ENCODE measurements around the gene TLR2.
"Not testable (repeated sequence)": the region's sequence is repeated elsewhere in the genome, so short reads cannot be mapped to it uniquely, and the experiment has no call there.

The TLR2 gene

DNA sequence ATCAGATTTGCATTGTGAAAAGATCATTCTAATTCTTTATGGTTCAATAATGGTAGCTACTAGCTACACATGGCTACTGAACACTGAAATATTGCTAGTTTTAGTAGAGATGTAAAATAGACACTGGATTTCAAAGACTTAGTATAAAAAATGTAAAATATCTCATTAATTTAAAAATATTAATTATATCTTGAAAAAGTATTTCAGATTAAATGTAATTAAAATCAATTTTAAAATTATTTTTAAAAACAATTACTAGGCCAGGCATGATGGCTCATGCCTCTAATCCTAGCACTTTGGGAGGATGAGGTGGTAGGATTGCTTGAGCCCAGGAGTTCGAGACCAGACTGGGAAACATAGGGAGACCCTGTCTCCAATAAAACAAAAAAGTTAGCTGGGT lies 20.4 kb upstream of the TLR2 start:
- DNase-seq = no peak

DNA sequence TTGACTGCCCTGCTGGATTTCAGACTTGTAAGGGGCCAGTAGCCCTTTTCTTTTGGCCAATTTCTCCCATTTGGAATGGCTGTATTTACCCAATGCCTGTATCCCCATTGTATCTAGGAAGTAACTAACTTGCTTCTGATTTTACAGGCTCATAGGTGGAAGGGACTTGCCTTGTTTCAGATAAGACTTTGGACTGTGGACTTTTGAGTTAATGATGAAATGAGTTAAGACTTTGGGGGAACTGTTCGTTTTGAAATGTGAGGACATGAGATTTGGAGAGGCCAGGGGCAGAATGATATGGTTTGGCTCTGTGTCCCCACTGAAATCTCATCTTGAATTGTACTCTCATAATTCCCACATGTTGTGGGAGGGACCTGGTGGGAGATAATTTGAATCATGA lies 17.6 kb upstream of the TLR2 start:
- DNase-seq = not testable (repeated sequence)

DNA sequence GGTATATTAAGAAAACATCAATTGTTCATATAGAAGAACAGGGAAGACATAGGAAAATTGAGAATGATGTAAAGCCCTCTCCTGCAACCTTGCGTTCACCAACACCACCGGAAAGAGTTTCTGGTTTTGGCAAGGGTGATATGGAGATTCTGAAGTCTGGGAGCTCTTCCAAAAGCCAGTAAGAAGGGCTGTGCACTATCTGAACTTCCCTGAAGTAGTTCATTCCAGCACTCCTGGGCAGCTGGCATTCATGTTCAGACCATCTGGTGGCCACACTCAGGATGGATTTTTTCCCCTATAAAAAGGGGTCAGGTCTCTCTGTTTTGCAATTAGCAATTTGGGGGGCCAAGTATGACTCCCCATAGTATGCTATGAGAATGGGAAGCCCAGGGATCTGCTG lies 15.4 kb upstream of the TLR2 start:
- DNase-seq = no peak

DNA sequence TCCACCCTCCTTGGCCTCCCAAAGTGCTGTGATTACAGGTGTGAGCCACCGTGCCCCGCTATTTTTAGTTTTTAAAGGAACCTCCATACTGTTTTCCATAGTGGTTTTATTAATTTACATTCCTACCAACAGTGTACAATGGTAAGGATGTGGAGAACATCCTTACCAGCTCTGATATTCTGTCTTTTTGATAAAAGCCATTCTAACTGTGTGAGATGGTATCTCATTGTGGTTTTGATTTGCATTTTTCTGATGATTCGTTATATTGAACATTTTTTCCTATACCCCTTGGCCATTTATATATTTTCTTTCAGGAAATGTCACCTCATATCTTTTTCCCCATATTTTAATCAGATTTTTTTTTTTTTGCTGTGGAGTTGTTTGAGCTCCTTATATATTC lies 14.2 kb upstream of the TLR2 start:
- DNase-seq = no peak

DNA sequence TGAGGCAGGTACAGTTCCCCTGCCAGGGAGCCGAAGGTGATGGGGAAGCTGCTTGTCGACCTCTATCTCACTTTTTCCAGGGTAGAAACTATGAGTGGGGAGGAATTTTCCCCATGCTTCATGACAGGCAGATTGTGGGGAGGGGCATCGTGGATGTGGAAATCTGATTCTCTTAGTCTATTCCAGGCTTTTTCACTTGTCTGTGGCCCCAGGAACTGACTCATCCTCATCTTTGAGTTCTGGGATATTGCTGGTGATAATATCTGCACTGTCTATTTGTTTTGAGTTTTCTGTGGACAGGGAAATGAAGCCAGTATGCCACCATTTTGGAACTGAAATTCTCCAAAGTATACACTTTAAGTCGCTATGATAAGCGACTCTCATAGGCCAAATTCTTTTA lies 7.6 kb upstream of the TLR2 start:
- DNase-seq = no peak

DNA sequence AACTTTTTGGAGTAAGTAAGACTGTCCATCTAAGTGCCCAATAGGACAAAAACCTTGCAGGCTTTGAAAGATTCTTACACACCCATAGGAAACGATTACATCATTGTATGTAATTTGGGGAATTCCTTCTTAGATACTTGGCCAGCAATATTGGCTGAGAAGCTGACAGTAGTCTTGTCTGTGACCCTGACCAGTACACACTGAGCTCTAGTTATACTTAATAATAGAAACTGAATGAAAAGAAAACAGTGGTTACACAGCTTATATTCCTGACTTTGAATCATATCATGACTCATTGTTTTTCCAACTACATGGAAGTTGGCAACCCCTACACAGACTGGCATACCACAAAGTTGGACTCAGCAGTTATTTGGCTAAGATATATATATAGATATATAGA lies 7.1 kb upstream of the TLR2 start:
- no peak for DNase-seq

DNA sequence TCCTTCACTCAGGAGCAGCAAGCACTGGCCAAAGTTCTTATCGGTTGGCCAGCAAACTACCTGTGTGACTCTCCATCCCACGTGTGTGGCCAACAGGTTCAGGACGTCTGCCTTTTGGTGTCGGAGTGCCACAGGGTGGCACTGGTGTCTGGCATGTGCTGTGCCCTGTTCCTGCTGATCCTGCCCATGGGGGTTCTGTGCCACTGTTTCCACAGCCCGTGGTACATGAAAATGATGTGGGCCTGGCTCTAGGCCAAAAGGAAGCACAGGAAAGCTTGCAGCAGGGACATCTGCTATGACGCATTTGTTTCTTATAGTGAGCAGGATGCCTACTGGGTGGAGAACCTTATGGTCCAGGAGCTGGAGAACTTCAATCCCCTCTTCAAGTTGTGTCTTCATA lies 4.6 kb upstream of the TLR2 start:
- no peak for DNase-seq

DNA sequence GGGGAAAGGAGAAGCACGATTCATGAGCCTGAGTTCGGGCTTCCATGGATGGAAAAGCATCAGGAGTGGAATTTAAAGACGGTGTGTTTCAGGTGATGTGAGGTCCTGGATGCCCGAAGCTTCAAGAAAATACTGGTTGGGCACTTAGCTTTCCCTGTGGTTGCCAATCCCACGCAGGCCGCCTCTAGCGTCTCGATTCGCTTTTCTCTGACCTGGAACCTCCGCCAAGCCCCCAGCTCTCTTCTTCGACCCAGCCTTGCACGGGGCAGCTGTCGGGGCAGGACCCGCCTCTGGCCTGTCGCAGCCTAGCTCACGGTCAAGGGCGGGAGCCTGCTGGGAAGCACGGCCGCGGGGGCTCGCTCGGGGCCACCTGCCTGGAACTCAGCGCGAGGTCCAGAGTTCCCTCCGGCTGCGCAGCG lies 308 bp upstream of the TLR2 start:
- no peak for DNase-seq

DNA sequence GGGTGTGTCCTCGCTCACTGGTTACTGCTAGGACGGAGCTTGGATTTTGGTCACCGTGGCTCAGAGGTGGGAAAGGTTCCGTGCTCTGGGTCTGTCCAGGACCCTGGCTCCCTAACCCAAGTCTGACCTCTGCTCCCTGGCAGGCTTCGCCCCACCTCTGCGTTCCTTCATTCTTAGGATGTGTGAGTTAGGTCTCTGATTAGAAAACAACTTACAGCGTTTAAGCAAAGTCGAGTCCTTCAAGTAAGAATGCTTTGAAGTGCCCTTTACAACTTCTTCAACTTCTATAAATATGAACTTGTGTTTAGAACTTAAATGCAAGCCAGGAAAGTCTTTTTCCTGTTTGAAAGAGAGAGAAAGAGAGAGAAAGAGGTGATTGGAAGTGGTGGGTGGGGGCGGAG lies 891 bp downstream of the TLR2 start:
- DNase-seq = no peak

DNA sequence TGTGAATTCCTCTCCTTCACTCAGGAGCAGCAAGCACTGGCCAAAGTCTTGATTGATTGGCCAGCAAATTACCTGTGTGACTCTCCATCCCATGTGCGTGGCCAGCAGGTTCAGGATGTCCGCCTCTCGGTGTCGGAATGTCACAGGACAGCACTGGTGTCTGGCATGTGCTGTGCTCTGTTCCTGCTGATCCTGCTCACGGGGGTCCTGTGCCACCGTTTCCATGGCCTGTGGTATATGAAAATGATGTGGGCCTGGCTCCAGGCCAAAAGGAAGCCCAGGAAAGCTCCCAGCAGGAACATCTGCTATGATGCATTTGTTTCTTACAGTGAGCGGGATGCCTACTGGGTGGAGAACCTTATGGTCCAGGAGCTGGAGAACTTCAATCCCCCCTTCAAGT lies 20.4 kb downstream of the TLR2 start:
- DNase-seq = no peak

DNA sequence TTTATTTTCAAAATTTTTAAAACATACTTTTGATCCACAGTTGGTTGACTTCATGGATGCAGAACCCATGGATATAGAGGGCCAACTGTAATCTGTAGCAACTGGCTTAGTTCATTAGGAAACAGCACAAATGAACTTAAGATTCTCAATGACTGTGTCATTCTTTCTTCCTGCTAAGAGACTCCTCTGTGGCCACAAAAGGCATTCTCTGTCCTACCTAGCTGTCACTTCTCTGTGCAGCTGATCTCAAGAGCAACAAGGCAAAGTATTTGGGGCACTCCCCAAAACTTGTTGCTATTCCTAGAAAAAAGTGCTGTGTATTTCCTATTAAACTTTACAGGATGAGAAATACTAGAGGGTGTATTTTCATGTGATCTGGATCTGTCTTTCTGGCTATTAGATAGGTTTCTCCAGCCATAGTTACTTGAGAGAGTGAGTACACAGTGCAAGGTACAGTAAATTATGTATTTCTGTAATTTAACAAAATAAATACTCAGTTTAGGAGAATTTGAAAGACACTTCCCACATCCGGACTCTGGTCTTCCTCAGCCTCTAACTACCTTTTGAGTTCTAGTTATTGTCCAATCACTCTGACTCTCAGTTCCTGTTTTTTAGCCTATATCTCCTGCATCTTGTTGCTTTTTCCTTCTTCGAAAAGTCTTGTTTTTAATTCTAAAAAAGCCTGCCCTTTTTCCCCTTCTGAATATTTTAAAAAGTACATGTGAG lies 21.8 kb downstream of the TLR2 start:
- no peak for DNase-seq

DNA sequence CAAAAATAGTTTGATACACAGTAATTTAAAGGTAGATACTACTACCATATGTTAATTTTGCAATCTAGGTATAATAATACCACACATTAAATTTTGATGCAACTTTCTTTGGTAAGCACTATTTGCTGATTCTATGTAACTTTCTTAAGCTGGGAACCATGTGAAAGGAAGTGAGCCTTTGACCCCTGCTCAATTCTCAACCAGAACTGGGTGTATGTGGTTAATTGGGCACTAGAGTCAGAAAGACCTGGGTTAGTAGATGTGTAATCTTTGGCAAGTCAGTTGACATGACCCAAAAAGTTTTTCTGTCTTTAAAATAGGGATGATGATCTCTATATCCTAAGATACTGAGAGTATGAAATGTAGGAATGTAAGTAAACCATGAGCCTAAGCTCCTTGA lies 22.4 kb downstream of the TLR2 start:
- DNase-seq = no peak

DNA sequence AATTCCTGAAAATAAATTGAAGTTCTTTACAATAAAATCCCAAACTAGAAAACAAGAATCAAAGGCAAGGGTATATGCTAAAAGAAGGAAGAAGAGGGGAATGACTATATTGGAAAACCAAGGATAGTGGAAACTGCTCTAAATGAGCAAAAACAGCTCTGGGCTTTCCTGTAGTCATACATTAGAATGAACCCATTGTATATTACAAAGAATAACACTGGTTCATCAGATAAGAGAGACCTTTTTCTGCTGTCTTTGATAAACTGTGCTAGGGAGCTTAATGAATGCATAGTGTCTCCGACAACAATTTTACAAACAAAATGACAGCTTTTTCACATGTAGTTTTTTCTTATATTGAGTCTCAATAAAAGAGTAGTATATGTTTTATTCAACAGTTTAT lies 26.6 kb downstream of the TLR2 start:
- DNase-seq = no peak

DNA sequence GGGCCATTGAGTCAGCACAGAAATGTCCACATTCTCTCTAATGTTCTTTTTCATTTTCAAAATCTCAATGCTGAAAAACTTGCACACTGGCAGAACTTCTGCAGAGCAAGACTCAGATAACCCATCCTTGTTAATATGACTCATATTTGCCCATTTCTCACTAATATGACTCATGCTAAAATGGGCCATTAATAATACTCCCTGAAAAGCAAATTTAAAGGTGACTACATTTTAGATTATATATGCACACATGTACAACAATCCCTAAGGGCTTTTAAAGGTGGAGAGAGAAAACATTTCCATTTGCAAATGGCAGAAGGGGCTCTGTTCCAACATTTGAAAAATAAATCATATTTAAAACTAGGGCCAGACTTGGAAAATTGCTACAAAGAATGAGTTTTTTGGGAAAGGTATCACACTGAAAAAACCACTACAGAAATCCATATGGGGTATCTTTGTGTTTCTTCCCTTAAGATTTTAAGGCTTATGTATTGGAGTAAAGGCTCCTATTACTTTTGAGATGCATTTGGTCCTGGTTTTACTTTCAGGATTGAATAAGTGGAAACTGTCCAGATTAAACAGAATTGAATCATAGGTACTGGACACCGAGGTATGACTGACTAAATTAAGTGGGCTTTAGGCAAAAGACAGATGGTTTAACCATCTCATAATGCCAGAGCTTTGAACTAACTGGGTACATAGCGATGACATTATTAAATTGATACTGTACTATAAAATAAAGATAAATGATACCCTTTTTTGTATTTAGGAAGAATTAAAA lies 30.0 kb downstream of the TLR2 start:
- DNase-seq = no peak

DNA sequence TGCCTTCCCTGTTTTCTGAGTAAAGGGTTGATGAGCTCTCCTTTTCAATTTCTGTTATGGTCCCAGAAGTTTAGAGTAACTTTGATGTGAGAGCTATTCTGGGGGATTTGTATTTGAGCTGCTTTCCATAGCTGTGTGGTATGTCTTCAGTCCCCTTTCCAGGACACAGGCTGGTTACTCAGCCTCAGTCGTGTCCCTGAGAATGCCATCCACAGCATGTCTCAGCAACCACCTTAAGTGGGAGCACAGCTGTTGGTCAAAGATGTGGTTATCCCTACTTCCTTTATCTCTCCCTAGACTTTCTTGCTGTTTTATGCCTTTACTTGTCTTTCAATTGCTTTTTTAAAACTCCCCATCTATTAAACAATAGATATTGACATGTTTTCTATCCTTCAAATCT lies 38.0 kb downstream of the TLR2 start:
- DNase-seq = no peak

DNA sequence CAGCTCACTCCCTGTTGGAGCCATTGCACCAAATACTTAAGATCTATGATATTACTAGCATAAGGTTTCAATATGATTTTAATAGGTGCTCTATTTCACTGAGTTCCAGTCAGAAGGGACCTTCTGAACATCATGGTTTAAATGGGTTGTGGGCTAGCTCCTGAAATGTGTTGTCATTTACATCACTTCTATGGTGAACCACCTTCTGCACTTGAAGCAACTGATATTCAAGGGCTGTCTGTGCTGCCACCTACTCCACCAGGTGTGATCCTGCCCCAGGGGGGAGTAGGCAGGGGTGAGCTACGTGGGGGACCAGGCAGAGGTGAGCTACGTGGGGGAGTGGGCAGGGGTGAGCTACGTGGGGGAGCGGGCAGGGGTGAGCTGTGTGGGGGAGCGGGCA lies 40.5 kb downstream of the TLR2 start:
- DNase-seq = no peak

DNA sequence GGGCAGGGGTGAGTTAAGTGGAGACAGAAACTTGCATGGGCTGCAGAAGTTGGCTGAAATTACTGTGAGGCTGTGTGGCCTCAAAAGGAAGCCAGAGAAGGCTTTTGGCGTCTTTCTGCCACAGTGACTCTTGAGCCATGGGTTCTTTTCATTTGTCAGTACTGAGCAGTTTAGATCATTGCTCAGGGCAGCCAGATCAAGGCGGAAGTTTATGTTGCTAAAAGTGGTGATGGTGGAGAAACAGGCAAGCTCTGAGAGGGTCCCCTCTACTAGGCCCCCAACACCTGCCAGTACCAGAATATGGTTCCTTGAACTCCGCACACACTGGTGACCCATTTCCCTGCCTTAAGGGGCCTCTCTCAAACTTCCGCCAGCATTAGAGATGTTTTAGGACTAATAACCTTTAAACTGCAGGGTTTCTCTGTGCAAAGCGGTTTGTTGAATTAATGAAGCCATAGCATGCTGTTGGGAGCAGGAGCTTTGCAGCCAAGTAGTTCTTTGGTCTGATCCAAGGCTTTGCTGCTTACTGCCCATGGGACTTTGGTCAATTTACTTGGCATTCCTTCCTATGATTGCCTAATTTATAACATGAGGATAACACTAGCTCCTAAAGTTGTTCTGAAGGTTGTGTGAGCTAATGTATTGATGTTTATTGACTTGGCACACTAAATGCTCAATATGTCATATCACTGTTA lies 41.2 kb downstream of the TLR2 start:
- no peak for DNase-seq

DNA sequence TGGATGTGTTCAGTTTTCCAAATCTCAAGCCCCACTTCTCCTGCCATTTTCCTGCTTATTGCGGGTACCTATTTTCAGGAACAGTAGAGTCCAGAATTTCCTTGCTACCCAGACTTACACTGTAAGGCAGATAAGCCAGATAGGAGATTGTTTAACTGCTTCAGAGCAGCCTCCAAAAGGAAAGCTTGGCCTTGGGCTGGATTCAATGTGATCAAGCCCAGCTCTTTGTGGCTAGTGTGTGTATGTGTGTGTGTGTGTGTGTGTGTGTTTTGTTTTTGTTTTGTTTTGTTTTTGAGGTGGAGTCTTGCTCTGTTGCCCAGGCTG lies 41.7 kb downstream of the TLR2 start:
- DNase-seq = no peak

DNA sequence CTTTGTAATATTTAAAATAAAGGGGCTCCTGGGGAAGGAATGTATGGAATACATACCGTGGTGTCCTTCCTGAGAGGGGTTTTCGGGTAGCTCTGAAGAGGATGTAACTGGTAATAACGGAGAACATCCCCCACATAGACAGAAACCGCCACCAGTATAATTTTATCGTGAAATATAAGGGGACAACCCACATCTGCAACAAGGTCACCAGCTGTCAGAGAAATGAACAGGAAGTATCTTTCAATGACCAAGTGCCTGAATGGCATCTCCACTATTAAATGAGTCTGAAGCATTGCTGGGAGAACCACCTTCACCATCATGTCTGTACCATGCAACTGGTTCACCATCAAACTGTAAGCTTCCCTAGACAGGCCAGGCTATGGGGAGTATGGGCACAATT lies 44.1 kb downstream of the TLR2 start:
- DNase-seq = no peak

DNA sequence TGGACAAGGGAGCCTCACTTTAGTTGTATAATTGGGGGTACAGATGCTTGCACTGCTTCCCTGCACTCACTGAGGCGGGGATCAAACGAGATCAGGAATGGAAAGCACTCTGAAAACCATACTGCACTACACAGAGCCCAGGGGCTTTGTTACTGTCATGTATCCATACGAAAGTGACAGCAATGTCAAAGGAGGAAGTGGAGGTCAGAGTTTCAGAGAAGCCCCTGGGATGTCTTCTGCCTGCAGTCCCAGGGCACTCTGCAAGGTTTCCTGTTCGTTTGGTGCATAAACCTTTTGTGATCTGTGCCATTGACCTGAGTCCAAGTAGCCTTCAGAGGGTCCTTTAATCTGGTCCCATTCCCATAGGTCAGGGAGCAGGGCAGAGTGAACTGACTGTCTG lies 44.6 kb downstream of the TLR2 start:
- DNase-seq = no peak

DNA sequence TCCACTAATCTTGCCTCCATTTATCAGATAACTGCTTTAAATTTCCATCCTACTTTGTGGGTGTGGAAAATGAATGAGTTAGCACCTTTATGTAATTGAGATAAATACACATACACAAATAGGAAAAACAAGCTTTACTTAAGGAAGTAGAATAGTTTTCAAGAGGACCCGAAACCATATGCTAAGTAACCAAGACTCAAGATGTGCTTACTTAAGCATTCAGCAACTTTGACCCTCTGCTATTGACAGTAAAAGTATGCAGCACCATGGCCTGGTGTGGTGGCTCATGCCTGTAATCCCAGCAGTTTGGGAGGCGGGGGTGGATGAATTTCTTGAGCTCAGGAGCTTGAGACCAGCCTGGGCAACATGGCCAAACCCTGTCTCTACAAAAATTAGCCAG lies 45.8 kb downstream of the TLR2 start:
- DNase-seq = no peak

DNA sequence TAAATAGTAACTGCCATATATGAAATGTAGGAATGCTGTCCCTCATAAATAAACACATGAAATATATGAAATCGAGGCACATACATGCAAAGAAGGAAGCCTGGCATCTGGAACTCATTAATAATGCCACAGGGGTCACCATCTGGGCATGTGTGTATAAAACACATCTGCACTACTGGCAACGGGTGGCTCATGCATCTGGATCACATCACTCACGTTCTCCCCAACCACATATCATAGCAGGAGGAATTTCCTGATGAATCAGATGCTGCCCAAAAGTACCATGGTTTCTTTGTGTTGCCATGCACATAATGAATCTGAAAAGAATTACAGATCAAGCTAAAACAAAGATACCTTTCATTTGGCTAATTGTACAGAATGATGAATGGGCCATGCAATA lies 47.2 kb downstream of the TLR2 start:
- no peak for DNase-seq

DNA sequence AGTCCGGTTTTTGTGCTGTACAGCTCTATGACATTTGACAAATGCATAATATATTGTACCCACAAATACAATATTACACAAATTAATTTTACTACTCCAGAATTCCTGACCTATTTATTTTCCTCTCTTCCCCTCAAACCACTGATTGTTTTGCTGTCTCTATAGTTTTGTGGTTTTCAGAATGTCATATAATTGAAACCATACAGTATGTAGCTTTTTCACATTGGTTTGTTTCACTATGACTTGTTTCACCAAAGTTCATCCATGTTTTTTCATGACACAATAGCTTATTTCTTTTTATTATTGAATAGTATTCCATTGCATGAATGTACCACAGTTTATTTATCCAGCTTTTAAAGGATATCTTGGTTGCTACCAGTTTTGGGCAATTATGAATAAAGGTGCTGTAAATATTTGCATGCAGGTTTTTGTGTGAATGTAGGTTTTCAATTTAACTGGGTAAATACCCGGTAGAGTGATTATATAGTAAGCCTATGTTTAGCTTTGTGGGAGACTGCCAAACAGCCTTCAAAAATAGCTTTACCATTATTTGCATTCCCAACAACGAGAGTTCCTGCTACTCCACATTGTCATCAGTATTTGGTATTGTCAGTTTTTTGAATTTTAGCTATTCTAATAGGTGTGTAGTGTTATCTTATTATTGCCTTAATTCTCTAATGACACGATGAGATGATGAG lies 49.8 kb downstream of the TLR2 start:
- no peak for DNase-seq
